Stomach (tissue), 4 donors: Measurements from ENCODE around the gene NPDC1.

Source experiments
- POLR2A ChIP-seq, 4 donors: fragments of 450-650 bp; IDR thresholded peaks; one replicate each; pipeline ENCODE4 v1.6.1; 2016; ENCODE audit warnings: antibody characterized with exemption in 4 of 4, control low read depth in 2 of 4, mild to moderate bottlenecking in 1 of 4, moderate library complexity in 1 of 4
- TF ChIP-seq, protein P1 (sequence below), 7 experiments: fragments of 450-650 bp in 4 of 7; fragments of 200-600 bp in 3 of 7; sonication (generic) in 3 of 7; IDR thresholded peaks; one replicate each; pipeline ENCODE4 v1.5.1; 2016 to 2019; ENCODE audit warnings: antibody characterized with exemption in 7 of 7, control low read depth in 2 of 7, mild to moderate bottlenecking in 1 of 7

GRCh38 chr9:136992819-136993369, 53.1 kb downstream of the NPDC1 start:
- TF ChIP-seq, protein P1, sequence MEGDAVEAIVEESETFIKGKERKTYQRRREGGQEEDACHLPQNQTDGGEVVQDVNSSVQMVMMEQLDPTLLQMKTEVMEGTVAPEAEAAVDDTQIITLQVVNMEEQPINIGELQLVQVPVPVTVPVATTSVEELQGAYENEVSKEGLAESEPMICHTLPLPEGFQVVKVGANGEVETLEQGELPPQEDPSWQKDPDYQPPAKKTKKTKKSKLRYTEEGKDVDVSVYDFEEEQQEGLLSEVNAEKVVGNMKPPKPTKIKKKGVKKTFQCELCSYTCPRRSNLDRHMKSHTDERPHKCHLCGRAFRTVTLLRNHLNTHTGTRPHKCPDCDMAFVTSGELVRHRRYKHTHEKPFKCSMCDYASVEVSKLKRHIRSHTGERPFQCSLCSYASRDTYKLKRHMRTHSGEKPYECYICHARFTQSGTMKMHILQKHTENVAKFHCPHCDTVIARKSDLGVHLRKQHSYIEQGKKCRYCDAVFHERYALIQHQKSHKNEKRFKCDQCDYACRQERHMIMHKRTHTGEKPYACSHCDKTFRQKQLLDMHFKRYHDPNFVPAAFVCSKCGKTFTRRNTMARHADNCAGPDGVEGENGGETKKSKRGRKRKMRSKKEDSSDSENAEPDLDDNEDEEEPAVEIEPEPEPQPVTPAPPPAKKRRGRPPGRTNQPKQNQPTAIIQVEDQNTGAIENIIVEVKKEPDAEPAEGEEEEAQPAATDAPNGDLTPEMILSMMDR (IDR thresholded peaks at IDR 0.05), result no peak
- TF ChIP-seq POLR2A (IDR thresholded peaks at IDR 0.05), result no peak
